ENCODE data around the gene DCAF5.

DNA sequence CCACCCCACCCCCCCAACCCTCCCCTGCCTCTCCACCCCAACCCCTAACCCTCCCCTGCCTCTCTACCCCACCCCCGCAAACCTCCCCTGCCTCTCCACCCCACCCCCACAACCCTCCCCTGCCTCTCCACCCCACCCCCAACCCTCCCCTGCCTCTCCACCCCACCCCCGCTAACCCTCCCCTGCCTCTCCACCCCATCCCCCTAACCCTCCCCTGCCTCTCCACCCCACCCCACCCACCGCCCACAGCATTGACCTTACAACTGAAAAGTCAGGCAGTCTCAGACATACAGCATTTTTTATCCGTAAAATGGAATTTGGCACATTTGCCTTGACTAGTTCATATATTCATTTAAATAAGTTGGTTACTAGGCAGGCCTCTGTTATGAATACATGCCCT lies 135.2 kb downstream of the DCAF5 start:
- no peak for TF ChIP-seq CTCF (IDR thresholded peaks at IDR 0.05; ENCODE audit: low read depth, low read length)
- TF ChIP-seq POLR2A (IDR thresholded peaks at IDR 0.05; ENCODE audit: extremely low read depth, insufficient read length): no peak

Data from NB4 (cell line).